Left kidney (tissue), 2 donors: ENCODE results near the gene PTPRCAP. TPM values are rescaled to one million over a fixed set of nuclear protein-coding genes. Genes with fewer than 3 reads are reported as not detected.
"Not testable (repeated sequence)": the region's sequence is repeated elsewhere in the genome, so short reads cannot be mapped to it uniquely, and the experiment has no call there.

Source experiments
- DNase-seq: peaks from one replicate; pipeline ENCODE4 v3.0.0-alpha.2; 2013
- polyA plus RNA-seq: library from polyadenylated mRNA; unstranded; fragments of 120-200 nt; gene quantifications from one replicate; pipeline ENCODE4 v1.2.1, GENCODE V29; 2013; ENCODE audit not compliant: insufficient read length

Gene PTPRCAP
- polyA plus RNA-seq, 1 donor: 2.6 TPM

DNA sequence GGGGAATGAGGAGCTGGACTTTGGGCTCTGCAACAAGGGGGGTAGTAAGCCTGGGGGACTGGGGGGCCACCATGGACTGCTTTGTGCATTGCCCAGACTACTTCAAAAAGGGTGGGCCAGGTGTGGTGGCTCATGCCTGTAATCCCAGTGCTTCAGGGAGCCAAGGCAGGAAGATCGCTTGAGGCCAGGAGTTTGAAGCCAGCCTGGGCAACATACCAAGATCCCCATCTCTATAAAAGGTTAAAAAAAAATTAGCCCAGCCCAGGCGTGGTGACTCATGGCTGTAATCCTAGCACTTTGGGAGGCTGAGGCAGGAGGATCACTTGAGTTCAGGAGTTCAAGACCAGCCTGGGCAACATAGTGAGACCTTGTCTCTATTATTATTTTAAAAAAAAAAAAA, 28.0 kb upstream of the PTPRCAP start:
- DNase-seq: not testable (repeated sequence)

- no peak for DNase-seq
These were observed 27.7 kb upstream of the PTPRCAP start for GRCh38 chr11:67465189-67465510.

DNA sequence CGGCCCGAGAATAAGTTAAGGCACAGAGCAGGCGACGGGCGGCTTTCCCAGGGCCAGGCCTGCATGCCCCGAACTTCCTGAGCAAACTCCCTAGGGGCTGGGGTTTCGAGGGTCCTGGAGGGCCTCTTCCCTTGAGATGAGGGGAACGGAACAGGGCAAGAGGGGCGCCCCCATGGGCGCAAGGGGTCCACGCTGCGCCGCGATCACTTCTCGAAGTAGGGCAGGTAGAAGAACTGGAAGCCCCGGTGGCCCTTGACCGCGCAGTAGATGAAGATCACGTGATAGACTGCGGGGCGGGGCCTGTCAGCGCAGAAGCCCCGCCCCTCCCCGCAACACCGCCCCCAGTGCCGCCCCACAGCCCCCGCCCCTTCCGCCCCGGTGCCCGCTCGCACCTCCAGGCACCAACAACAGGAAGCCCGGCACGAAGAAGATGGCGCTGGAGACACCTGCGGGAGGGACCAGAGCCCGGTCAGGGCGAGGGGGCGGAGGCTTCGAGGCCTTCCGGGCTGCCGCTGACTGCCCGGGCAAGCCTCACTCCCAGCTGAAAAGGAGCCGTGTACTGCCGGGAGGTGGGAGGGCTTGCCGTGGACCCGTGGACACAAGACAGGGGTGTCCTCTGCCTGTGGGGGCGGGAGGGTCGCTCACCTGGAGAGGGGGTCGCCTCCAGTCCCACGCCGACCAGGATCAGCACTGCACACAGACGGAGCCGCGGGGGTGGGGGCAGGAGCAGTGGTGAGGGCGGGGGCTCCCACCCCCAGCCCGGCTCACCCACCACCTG, 27.1 kb upstream of the PTPRCAP start:
- DNase-seq: peak; percentile 79

GRCh38 chr11:67463680-67464410, 26.4 kb upstream of the PTPRCAP start:
- no peak for DNase-seq

- no peak for DNase-seq
These were observed 25.7 kb upstream of the PTPRCAP start for GRCh38 chr11:67463186-67463585.

- no peak for DNase-seq
These were observed 20.8 kb upstream of the PTPRCAP start for GRCh38 chr11:67458266-67458665.

GRCh38 chr11:67457453-67457852, 20.0 kb upstream of the PTPRCAP start:
- no peak for DNase-seq

DNA sequence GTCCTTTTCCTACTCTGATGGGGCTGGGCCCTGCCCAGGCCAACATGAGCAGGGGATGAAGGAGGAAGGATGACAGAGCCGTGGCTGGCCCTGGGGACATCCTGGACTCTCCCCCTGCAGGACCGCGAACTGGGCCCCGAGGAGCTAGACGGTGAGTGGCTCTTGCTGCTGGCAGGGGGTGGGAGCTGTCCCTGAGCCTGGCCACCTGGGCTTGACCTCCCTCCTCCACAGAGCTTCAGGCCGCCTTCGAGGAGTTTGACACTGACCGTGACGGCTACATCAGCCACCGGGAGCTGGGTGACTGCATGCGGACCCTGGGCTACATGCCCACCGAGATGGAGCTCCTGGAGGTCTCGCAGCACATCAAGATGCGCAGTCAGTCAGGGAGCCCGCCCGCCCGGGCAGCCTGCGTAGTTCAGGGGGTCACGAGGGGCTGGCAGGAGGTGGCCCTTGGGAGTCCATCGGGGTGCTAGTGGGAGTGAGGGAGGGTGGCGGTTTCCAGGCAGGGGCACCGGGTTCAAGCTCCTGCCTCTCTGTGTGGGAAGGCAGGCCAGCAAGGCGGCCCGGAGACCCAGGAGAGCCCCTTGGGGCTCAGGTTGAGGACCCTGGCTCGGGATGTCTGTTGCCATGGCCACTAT, 18.7 kb upstream of the PTPRCAP start:
- DNase-seq: no peak

- no peak for DNase-seq
These were observed 17.6 kb upstream of the PTPRCAP start, which contains the start of gene CABP4 for GRCh38 chr11:67455054-67455453. TSS of gene CABP4 (plus strand) at chr11:67455354. CDS start at chr11:67455424, 70 bp downstream.

GRCh38 chr11:67453816-67454732, 16.6 kb upstream of the PTPRCAP start:
- no peak for DNase-seq

DNA sequence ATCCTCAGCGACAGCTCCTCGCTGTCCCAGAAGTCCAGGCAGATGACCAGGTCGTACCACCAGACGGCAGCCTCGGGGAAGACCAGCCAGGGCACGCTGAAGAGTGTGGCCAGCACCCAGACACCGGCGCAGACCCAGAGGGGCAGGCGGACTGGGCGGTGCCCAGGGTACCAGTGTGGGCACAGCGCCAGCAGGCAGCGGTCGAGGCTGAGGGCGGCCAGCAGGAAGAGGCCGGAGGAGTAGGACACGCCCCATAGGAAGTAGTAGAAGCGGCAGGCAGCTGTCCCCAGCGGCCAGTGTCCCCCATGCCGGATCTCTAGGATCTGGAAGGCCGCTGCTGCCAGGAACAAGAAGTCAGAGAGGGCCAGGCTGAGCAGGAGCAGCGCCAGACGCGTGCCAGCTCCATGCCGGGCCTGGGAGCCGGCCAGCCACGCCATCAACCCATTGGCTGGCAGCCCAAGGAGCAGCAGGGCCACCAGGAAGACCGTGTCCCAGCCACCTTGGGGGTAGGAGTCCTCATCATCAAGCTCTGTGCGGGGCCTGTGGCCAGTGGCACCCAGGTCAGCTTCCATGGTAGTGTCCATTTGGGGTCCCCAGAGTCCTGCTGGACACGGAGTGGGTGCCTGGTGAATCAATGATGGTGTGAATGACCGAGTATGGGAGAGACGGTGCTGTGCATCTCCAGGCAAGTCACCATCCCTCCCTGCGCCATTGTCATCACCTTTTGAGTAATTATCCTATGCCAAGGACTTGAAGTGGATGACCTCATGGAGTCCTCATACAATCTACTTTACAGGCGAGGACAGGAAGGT, 14.9 kb upstream of the PTPRCAP start, which contains the start of gene GPR152:
Gene GPR152, minus strand, starts transcription at position 589 of the 812 bp plus-strand sequence. Its CDS starts 5 bp downstream, at position 584.
- DNase-seq: no peak

DNA sequence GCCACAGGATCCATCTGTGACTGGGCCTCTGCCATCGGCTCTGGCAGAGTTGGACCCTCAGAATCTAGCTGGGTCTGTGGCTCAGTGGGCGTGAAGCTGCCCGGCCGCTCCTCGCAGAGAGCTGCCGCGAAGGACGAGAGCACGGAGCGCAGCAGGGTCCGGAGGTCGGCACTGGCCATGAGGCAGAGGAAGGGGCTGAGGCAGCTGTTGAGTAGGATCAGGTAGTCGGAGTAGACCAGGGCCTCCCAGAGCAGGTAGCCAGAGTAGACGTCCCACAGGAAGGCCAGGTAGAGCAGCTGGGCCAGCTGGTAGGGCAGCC, 14.1 kb upstream of the PTPRCAP start:
- DNase-seq: no peak

DNA sequence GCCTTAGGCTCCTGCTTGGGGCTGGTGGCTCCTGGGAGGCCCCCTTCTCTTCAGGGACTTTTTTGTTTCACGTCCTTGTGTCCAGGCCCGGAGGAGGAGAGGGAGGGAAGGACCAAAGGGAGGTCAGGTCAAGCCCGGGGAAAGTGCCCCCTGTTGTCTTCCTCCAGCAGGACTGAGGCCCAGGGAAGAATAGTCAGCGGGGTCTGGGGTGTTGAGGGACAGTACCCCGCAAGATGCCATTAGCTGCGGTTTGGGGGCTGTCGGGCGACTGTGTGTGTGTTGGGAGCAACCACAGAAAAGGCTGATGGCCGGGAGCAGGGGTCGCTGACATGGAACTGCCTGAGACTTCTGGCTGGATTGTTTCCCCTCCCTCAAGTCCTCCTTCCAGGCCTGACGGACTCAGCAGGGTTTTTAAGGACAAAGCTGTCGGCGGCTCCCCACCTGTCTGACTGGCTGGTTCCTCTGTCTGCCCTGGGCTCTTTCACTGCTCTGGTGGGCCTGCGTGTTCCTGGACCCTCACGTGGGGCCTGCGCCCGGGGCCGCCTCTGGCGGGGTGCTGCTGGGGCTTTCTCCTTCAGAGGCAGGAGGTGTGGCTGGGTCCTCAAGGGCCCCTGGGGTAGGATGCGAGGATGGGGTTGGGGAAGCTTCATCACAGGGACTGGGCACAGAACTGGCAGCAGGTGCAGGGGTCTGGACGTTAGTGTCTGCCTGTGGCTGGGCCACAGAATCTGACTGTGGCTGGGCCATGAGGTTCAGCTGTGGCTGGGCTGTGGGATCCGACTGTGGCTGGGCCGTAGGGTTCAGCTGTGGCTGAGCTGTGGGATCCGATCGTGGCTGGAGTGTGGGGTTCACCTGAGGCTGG, 13.5 kb upstream of the PTPRCAP start:
- DNase-seq: no peak

DNA sequence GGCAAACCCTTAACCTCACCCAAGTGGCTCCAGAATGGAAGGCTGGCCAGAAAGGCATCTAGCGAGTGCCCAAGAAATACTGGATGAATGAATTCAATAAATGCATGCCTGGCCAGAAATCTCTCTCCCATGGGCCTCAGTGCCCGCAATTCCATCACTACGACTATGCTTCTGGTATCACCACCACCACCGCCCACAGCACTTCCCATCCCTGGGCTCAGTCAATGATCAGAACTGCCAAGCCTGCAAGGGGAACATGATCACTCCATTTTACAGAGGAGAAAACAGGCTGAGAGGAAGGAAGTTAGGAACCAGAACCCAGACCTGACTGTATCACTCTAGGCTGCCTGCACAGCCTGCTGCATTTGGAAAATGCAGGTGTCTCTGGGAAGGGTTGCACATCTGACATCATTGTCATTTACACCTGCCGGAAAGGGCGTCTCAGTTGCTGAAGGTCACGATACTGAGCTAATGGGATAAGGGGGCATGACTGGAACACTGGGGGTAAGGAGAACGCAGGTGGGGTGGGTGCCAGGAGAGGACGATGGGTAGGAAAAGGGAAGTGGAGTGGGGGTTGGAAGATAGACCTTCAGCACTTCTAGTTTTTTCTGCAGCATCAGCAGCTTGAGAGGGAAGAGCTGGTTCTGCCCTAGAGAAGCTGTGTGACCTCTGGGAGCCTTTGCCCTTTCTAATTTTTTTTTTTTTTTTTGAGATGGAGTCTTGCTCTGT, 11.8 kb upstream of the PTPRCAP start:
- DNase-seq: no peak

- DNase-seq: no peak
These were observed 10.7 kb upstream of the PTPRCAP start for GRCh38 chr11:67448220-67448609.

- no peak for DNase-seq
These were observed 8.0 kb upstream of the PTPRCAP start for GRCh38 chr11:67445515-67445914.

- no peak for DNase-seq
These were observed 5.3 kb upstream of the PTPRCAP start for GRCh38 chr11:67442504-67443404.

DNA sequence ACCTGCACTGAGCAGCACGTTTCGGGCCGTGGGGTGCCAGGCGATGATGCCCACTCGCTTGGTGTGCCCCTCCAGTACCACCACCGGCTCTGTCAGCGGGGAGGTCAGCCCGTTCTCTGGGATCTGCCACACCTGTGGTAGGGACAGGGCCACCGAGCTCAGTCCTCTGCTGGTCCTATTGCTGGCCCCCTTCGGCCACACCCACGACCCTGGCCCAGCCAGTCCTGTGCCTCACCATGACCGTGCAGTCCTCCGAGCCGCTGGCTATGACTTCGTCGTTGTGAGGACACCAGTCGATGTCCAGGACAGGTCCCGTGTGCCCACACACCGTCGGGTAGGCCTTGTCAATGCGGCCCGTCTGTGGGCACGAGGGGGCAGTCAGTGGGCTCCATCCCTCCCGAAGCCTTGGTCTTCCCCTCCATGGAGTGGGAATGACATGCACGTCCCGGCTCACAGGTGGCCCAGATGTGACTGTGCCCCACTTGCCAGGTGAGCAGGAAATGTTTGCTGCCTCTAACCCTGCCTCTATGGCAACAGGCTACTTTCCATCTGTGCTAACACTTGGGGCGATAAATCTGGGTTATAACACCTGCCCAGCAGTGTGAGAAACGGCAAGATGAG, 4.4 kb upstream of the PTPRCAP start:
- no peak for DNase-seq
